ENCODE results near the gene MVP.

DNA sequence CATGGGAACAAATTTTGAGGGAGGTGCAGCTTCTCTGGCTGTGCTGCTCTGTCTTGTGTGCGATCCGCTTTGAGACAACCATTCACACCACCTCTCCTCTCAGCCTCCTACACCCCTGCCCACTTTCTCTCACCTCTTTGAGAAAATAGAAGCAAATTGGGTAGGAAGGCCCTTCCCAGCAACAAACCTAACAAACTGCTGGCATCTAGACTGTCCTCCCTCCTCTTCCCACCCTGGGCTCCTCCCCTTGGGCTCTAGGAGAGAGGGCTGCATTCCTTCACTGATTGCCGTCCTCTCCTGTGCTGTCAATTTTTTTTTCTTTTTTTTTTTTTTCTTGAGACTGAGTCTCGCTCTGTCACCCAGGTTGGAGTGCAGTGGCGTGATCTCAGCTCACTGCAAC, 29.2 kb downstream of the MVP start:
- TF ChIP-seq CTCF (IDR thresholded peaks at IDR 0.05) (no peak), POLR2A (IDR thresholded peaks at IDR 0.05) (no peak)
